HG03469 (cell line): ENCODE data around the gene CMTM4.

Source experiments
- ATAC-seq: cut with Tn5 transposase; IDR thresholded peaks from one replicate; pipeline ENCODE4 v1.9.1; 2021; ENCODE audit warnings: mild to moderate bottlenecking, moderate library complexity, moderate number of reproducible peaks; ENCODE audit not compliant: unreplicated experiment

Gene CMTM4

GRCh38 chr16:66696669-66697630 is at the start of gene CMTM4:
Gene CMTM4, minus strand, starts transcription at chr16:66696743. Its CDS starts 218 bp downstream, at chr16:66696525.
- peak; percentile 65 for ATAC-seq

GRCh38 chr16:66746048-66746447 is 49.5 kb upstream of the CMTM4 start:
- no peak for ATAC-seq

GRCh38 chr16:66741950-66742808 is 45.6 kb upstream of the CMTM4 start:
- ATAC-seq = no peak

GRCh38 chr16:66741169-66741900 is 44.8 kb upstream of the CMTM4 start:
- no peak for ATAC-seq

- ATAC-seq = no peak
Measured at GRCh38 chr16:66740533-66740932, 44.0 kb upstream of the CMTM4 start.

DNA sequence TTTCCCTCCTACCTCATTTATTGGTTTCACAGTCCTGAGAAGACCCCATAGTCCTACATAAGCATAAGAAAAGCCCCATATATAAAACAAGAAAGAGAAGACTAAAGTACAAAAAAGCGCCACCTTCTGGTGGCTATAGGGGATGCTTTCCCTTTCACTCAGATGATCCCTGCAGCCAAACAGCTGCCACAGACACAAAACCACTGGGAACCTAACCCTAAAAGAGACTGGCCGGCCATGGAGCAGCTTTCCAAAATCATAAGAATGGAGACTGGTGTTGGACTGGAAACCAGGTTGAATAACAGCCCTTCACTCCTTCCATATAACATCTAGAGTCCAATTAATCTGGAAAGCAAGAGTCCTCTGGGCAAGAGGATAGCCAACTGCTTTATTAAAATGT is 43.5 kb upstream of the CMTM4 start:
- no peak for ATAC-seq

GRCh38 chr16:66735891-66736290 is 39.3 kb upstream of the CMTM4 start:
- no peak for ATAC-seq

DNA sequence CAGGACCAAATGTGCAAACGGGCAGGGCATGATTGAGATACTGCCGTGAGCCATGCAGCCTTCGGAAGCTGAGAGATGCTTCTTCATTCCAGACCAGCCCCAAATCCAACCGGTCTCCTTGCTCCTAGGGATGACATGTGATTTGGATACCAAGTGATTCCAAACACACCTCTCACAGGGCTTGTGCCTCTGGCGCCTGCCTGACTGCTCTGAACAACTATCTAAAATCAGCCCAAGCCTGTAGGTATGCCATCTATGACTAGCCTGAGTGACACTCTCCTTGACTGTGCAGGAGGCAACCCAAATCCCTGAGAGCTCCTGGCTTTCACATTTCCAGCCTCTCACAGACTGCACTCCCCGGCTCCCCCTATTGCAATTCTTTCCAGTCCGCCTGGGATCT is 34.6 kb upstream of the CMTM4 start:
- ATAC-seq = no peak

GRCh38 chr16:66728804-66729203 is 32.3 kb upstream of the CMTM4 start:
- no peak for ATAC-seq

DNA sequence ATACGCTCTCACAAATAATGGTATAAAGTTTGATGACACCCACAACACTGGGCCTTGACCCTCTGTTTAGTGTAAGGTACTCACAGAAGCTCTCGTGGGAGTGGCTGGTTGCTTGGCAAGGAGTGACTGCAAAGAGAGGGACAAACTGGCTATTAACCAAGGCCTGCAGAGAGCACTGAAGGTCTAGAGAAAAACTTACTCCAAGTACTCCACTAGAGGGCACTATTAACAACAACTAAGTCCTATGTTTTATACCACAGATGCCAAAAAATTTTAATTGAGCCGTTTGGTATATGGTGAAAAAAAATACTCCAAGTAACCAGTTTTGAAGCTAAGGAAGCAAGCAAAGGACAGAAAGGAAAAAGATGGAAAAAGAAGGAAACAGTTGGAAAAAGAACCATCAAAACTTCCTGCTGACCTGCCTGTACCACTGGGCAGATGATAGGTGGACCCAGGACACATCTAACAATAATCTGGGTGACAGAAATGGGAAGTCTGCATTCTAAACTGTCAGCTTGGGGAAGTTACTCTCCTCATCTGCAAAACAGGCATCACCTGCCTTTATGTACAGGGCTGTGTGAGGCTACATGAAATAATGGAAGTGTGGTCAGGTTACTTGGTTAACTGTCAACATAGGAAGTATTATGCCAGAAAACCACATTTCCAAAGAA is 31.7 kb upstream of the CMTM4 start:
- peak; percentile 42 for ATAC-seq

DNA sequence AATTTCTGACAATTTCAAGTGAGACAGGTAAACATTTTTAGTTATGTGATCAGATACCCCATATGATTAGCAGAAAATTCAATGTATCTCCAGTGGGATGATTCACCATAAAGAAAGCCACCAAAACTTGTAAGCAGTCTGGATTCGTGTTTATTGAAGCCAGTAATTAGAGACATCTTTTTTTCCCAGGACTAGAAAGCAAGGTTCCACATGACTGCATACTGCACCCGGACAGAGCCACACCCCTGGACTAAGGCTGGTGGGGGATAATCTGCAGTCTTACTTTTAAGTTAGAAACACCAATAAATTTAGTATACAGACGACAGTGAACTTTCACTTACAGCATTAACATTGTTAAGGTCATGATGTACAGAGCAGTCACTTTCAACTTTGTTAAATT is 24.2 kb upstream of the CMTM4 start:
- no peak for ATAC-seq

DNA sequence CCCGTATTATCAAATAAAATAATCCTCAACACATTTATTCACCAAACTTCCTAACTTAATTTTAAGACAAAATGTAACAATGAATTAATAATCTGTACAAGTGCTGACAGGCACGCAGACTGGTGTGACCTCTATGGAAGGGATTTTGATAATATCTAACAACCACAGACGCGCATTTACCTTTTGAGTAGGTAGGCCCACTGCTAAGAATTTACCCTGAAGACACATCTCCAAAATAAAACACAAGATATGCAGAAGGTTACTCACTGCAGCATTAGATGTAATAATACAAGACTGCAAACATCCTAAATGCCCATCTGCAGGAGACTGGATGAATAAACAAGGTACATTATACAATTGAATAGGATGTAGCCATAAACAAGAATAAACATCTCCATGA is 22.7 kb upstream of the CMTM4 start:
- no peak for ATAC-seq

DNA sequence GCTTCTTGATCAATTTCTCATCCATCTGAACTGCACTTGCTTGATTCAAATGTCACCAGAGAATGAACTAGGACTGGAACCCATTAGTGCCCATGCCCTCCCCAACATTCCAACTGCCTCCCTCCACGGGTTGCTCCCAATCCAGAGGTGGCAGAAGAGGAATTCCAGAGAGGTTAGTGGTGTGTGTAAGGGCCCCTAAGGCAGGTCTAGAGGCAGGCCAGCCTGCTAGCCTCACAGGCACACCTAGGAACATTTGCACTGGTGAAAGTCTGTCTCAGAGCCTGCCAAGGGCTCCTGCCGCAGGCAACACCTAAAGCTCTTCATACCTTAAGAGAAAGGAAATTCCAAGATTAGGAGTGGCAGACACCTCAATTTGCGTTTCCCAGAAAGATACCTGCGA is 21.2 kb upstream of the CMTM4 start:
- no peak for ATAC-seq

DNA sequence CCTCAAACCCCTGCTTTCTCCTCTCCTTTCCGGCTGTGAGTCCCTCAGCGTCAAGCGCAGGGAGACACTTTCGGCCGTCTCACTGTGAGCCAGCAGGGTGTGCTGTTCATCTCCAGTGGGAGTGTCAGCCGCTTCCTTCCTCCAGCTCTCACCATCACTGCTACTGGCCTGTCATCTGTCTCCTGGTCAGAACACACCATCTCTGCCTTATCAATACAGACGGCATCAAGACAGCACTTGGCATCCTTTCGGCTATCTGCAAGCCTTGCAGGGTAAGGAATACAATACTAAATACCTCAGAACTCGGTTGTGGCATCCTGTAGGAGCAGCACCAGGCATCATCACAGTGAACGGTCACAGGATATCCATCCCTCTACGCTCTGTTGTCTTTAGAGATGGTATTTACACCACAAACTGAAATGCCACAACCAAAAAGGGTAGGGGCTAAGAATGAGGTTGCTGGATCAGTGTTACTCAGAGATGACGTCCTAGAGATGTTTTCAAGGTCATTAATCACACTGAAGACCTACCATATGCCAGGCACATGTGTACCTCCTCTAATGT is 20.7 kb upstream of the CMTM4 start:
- ATAC-seq = no peak

DNA sequence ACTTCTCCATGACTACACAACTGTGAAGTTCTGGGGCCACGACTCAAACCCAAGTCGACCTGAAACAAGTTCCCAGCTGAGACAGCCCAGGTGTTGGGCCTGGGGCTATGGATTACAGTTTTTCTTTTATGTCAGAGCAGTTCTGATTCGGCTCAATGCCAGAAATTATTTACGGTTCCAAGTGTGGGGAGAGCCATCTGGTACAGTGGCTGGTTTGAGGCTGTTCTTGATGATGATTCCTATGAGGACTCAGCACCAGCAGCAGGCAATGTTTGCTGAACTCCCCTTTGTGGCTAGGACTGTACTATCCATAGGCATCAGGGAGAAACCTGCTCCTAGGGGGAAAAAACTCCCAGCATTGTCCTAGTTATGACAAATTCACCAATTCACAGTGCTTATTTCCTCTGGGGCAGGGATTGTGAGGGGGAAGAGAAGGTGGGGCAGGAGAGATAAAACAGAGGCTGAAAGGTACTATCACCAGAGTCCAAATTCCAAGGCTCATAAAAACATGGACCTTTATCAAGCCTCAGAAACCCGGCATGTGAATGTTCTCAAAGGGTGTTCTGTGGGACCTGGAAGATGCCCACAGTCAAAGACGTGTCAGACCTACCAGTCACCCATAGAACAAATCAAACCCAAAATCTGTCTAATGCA is 18.2 kb upstream of the CMTM4 start:
- no peak for ATAC-seq

DNA sequence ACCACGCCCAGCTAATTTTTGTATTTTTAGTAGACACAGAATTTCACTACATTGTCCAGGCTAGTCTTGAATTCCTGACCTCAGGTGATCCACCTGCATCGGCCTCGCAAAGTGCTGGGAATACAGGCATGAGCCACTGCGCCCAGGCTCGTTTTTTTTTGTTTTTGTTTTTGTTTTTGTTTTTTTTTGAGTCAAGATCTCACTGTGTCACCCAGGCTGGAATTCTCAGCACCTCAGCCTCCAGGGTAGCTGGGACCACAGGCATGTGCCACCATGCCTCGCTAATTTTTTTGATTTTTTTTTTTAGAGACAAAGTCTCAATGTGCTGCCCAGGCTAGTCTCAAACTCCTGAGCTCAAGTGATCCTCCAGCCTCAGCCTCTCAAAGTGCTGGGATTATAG is 17.5 kb upstream of the CMTM4 start:
- no peak for ATAC-seq

DNA sequence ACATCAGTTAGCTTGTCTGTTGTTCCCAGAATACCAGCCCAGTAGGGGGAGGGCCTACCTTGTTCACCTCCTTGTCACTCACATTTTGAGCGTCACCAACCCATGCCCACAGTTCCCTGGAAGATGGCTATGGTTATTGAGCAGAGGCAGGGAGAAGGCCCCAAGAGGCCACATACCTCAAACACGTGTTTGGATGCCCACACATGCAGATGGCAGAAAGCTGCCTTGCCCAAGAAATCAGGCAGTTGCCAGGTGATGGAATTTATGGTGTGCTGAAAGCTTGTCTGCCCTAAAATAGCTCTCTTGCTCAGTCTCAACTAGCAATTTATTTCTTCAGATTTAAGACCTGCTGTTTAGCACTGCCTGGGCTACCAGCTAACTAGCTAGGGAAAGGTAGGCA is 16.5 kb upstream of the CMTM4 start:
- no peak for ATAC-seq

GRCh38 chr16:66712512-66712911 is 16.0 kb upstream of the CMTM4 start:
- no peak for ATAC-seq

- ATAC-seq = no peak
Measured at GRCh38 chr16:66711581-66711980, 15.0 kb upstream of the CMTM4 start.

GRCh38 chr16:66706506-66706880 is 9.9 kb upstream of the CMTM4 start:
- ATAC-seq = no peak
